H1 (cell line): ENCODE measurements around the gene PDGFRA. TPM values are rescaled to one million over a fixed set of nuclear protein-coding genes. Genes with fewer than 3 reads are reported as not detected.

Source experiments
- CTCF ChIA-PET: fragments of 300-600 bp; sonication (Branson Sonifier 250); formaldehyde crosslinking; loops from one replicate; lab custom pipeline; 2021; ENCODE audit not compliant: partially characterized antibody; lab: Charles Lee
- POLR2A ChIA-PET: fragments of 300-600 bp; sonication (Branson Sonifier 250); formaldehyde crosslinking; loops from one replicate; lab custom pipeline; 2021; ENCODE audit warnings: inconsistent platforms; ENCODE audit not compliant: partially characterized antibody; lab: Charles Lee
- DNase-seq, 2 experiments: peaks; one replicate each; pipeline versions ENCODE4 v3.0.0 to v3.0.0-alpha.2; 2010 to 2022; ENCODE audit warnings: low spot score in 2 of 2, low read depth in 1 of 2, mixed read lengths in 1 of 2
- FAIRE-seq: peaks from 2 replicates; lab custom pipeline; 2011; peaks lifted over from hg19 to GRCh38; lab: Jason Lieb, UNC
- H2AFZ ChIP-seq: 2 replicates; pipeline ENCODE4 v1.8.1; 2012; ENCODE audit warnings: low read length, inconsistent platforms
- H2AK5ac ChIP-seq: 2 replicates; pipeline ENCODE4 v1.6.1; 2013; ENCODE audit warnings: low read depth, low read length
- H2BK120ac ChIP-seq: replicated peaks from 2 replicates; pipeline ENCODE3; 2013; ENCODE audit warnings: low read depth, low read length, inconsistent platforms
- H2BK12ac ChIP-seq: 2 replicates; pipeline ENCODE4 v1.6.1; 2013; ENCODE audit warnings: low read depth, low read length
- H2BK15ac ChIP-seq: 2 replicates; pipeline ENCODE4 v1.6.1; 2013; ENCODE audit warnings: low read length
- H2BK20ac ChIP-seq: 2 replicates; pipeline ENCODE4 v1.6.1; 2013; ENCODE audit warnings: low read length
- H2BK5ac ChIP-seq: 2 replicates; pipeline ENCODE4 v1.6.1; 2013; ENCODE audit warnings: low read depth, low read length
- H3K14ac ChIP-seq: 2 replicates; pipeline ENCODE4 v1.6.1; 2013; ENCODE audit warnings: inconsistent platforms; ENCODE audit not compliant: insufficient read length
- H3K18ac ChIP-seq: 2 replicates; pipeline ENCODE4 v1.6.1; 2013; ENCODE audit warnings: low read length; ENCODE audit errors: extremely low read depth
- H3K23ac ChIP-seq: 2 replicates; pipeline ENCODE4 v1.6.1; 2013; ENCODE audit warnings: inconsistent platforms; ENCODE audit not compliant: insufficient read length
- H3K23me2 ChIP-seq: 2 replicates; pipeline ENCODE4 v1.6.1; 2013; ENCODE audit warnings: low read depth, low read length
- H3K27ac ChIP-seq: 2 replicates; pipeline ENCODE4 v1.6.1; 2011; ENCODE audit warnings: low read depth, low read length, inconsistent platforms
- H3K27me3 ChIP-seq, 4 experiments: replicated peaks in 1 of 4; 1 replicate in 1 of 4; 2 replicates in 3 of 4; pipeline versions ENCODE4 v1.6.1 to v1.8.1; 2011 to 2013; ENCODE audit warnings: low read length in 3 of 4, mild to moderate bottlenecking in 3 of 4, inconsistent platforms in 2 of 4, mixed read lengths in 2 of 4, moderate library complexity in 1 of 4; ENCODE audit not compliant: control insufficient read depth in 3 of 4, insufficient read depth in 3 of 4; ENCODE audit errors: extremely low read depth in 1 of 4
- H3K36me3 ChIP-seq, 4 experiments: 2 replicates each; pipeline versions ENCODE4 v1.6.1 to v1.8.1; 2011 to 2013; ENCODE audit warnings: mild to moderate bottlenecking in 4 of 4, low read length in 3 of 4, moderate library complexity in 2 of 4, control low read depth in 1 of 4, inconsistent platforms in 1 of 4; ENCODE audit not compliant: insufficient read depth in 4 of 4, control insufficient read depth in 2 of 4
- H3K4ac ChIP-seq: replicated peaks from 2 replicates; pipeline ENCODE3; 2013; ENCODE audit warnings: low read length, low read depth, mixed read lengths, inconsistent platforms; ENCODE audit not compliant: insufficient read length
- H3K4me1 ChIP-seq, 4 experiments: replicated peaks in 1 of 4; 1 replicate in 1 of 4; 2 replicates in 3 of 4; pipeline versions ENCODE4 v1.6.1 to v1.8.1; 2011 to 2013; ENCODE audit warnings: low read length in 3 of 4, inconsistent platforms in 2 of 4, mixed read lengths in 1 of 4; ENCODE audit not compliant: insufficient read depth in 4 of 4, control insufficient read depth in 3 of 4
- H3K4me2 ChIP-seq, 2 experiments: 2 replicates each; pipeline versions ENCODE4 v1.6.1 to v1.8.1; 2011 to 2013; ENCODE audit warnings: low read depth in 2 of 2, low read length in 2 of 2, control low read depth in 1 of 2, inconsistent platforms in 1 of 2, mild to moderate bottlenecking in 1 of 2; ENCODE audit not compliant: insufficient read depth in 1 of 2
- H3K4me3 ChIP-seq, 4 experiments: fragments of 200-600, 300-600 bp in 1 of 4; sonication (generic), shearing (Covaris generic), sonication (Bioruptor Twin) in 1 of 4; 2 replicates each; pipeline versions ENCODE4 v1.5.1 to v1.8.1; 2011 to 2016; ENCODE audit warnings: low read length in 4 of 4, low read depth in 3 of 4, control low read depth in 2 of 4, inconsistent platforms in 2 of 4, mild to moderate bottlenecking in 2 of 4, mixed read lengths in 1 of 4, moderate library complexity in 1 of 4; ENCODE audit not compliant: insufficient read depth in 2 of 4; ENCODE audit errors: extremely low read depth in 1 of 4
- H3K56ac ChIP-seq: replicated peaks from 2 replicates; pipeline ENCODE3; 2013; ENCODE audit warnings: low read depth, mild to moderate bottlenecking, mixed read lengths, low read length, inconsistent platforms; ENCODE audit not compliant: insufficient read length
- H3K79me1 ChIP-seq: 2 replicates; pipeline ENCODE4 v1.6.1; 2013; ENCODE audit warnings: low read depth, low read length, control low read depth
- H3K79me2 ChIP-seq, 2 experiments: 2 replicates each; pipeline versions ENCODE4 v1.6.1 to v1.8.1; 2012 to 2013; ENCODE audit warnings: low read length in 2 of 2, mild to moderate bottlenecking in 2 of 2, inconsistent platforms in 1 of 2; ENCODE audit not compliant: insufficient read depth in 2 of 2, control insufficient read depth in 1 of 2
- H3K9ac ChIP-seq, 4 experiments: replicated peaks in 1 of 4; 1 replicate in 1 of 4; 2 replicates in 3 of 4; pipeline versions ENCODE4 v1.6.1 to v1.8.1; 2011 to 2013; ENCODE audit warnings: low read depth in 3 of 4, low read length in 3 of 4, control low read depth in 2 of 4, mild to moderate bottlenecking in 2 of 4, moderate library complexity in 2 of 4, inconsistent platforms in 1 of 4; ENCODE audit errors: extremely low read depth in 1 of 4
- H3K9me3 ChIP-seq, 2 experiments: 2 replicates each; pipeline versions ENCODE4 v1.6.1 to v1.8.1; 2012 to 2013; ENCODE audit warnings: mild to moderate bottlenecking in 2 of 2, moderate library complexity in 2 of 2, control low read depth in 1 of 2, inconsistent platforms in 1 of 2, low read depth in 1 of 2, low read length in 1 of 2, mixed read lengths in 1 of 2; ENCODE audit not compliant: insufficient read depth in 2 of 2
- H4K20me1 ChIP-seq, 2 experiments: replicated peaks in 1 of 2; 2 replicates each; pipeline versions ENCODE3 to v1.8.1; 2011 to 2013; ENCODE audit warnings: inconsistent platforms in 2 of 2, low read length in 2 of 2, mild to moderate bottlenecking in 1 of 2; ENCODE audit not compliant: insufficient read depth in 2 of 2, control insufficient read depth in 1 of 2
- H4K5ac ChIP-seq: 2 replicates; pipeline ENCODE4 v1.6.1; 2013; ENCODE audit warnings: low read length, low read depth, mixed read lengths, inconsistent platforms; ENCODE audit not compliant: insufficient read length
- H4K8ac ChIP-seq: 2 replicates; pipeline ENCODE4 v1.8.0; 2013; ENCODE audit warnings: mild to moderate bottlenecking, moderate library complexity, low read length, inconsistent platforms; ENCODE audit not compliant: insufficient read depth; ENCODE audit errors: extremely low read depth
- H4K91ac ChIP-seq: replicated peaks from 2 replicates; pipeline ENCODE3; 2013; ENCODE audit warnings: low read length, mixed read lengths, inconsistent platforms; ENCODE audit not compliant: insufficient read length
- CREB1 ChIP-seq: IDR thresholded peaks from 2 replicates; pipeline ENCODE4 v1.6.1; 2012; ENCODE audit warnings: inconsistent platforms
- CTCF ChIP-seq, 3 experiments: IDR thresholded peaks; 1 replicate in 2 of 3; 2 replicates in 1 of 3; pipeline versions ENCODE4 v1.5.1 to v1.6.1; 2011; ENCODE audit warnings: low read length in 3 of 3, mild to moderate bottlenecking in 3 of 3, inconsistent platforms in 2 of 3, low read depth in 1 of 3, moderate library complexity in 1 of 3; ENCODE audit not compliant: insufficient read depth in 1 of 3; ENCODE audit errors: control extremely low read depth in 1 of 3
- RAD21 ChIP-seq, 2 experiments: IDR thresholded peaks in 1 of 2; conservative IDR thresholded peaks in 1 of 2; 2 replicates each; pipeline ENCODE4 v1.6.1; 2011; ENCODE audit warnings: low read depth in 2 of 2, low read length in 2 of 2, improper control_type of control experiment in 1 of 2, inconsistent platforms in 1 of 2, mild to moderate bottlenecking in 1 of 2, moderate library complexity in 1 of 2
- RNF2 ChIP-seq: fragments of 200-900, 300-1000 bp; sonication (generic); IDR thresholded peaks from 2 replicates; pipeline ENCODE4 v1.7.1; 2016; ENCODE audit warnings: borderline replicate concordance, low read depth, mild to moderate bottlenecking, antibody characterized with exemption, low read length; ENCODE audit not compliant: poor library complexity, severe bottlenecking; ENCODE audit errors: missing control alignments
- SP4 ChIP-seq: IDR thresholded peaks from 2 replicates; pipeline ENCODE4 v1.6.1; 2012; ENCODE audit warnings: low read length, inconsistent platforms
- SUZ12 ChIP-seq: fragments of 200-600 bp; sonication (generic); IDR thresholded peaks from 2 replicates; pipeline ENCODE4 v1.6.1; 2012; ENCODE audit warnings: mild to moderate bottlenecking, inconsistent platforms, low read length, moderate library complexity, mixed read lengths
- YY1 ChIP-seq: IDR thresholded peaks from 2 replicates; pipeline ENCODE4 v1.6.1; 2011; ENCODE audit warnings: low read depth, mild to moderate bottlenecking, low read length
- ZNF274 ChIP-seq: IDR thresholded peaks from 2 replicates; pipeline ENCODE4 v1.7.0; 2012; ENCODE audit warnings: low read length, borderline replicate concordance; ENCODE audit errors: extremely low read depth
- WGBS, 2 experiments: shearing (Covaris generic) in 1 of 2; methylation state at CpG; one replicate each; pipeline versions ENCODE4 v1.1.6 to v1.1.7; 2013 to 2015; ENCODE audit warnings: low lambda C conversion rate in 2 of 2, mixed read lengths in 2 of 2, inconsistent platforms in 1 of 2, low coverage in 1 of 2, missing lambda C conversion rate in 1 of 2; ENCODE audit not compliant: insufficient replicate concordance in 2 of 2, insufficient coverage in 1 of 2, insufficient read length in 1 of 2; ENCODE audit errors: extremely low coverage in 1 of 2, missing lambda C conversion rate in 1 of 2; 5-methylcytosine and 5-hydroxymethylcytosine counted together
- polyA plus RNA-seq, 7 experiments: library from polyadenylated mRNA; depleted of rRNA in 3 of 7; stranded (reverse) in 5 of 7; unstranded in 2 of 7; fragments of >200 nt in 5 of 7; fragments of 200-250 nt in 2 of 7; gene quantifications; 1 replicate in 5 of 7; 2 replicates in 1 of 7; 4 replicates in 1 of 7; pipeline versions ENCODE4 v1.2.1 to v1.2.3, GENCODE V29; 2011 to 2013; ENCODE audit warnings: missing spikeins in 2 of 7, mixed read lengths in 2 of 7
- total RNA-seq: library from RNA; stranded (reverse); fragmentation: NEBNext Ultra II Directional; extraction: Animal tissue kit (Norgen Biotek cat#: 25700); gene quantifications from 2 replicates; pipeline ENCODE4 v1.2.1, GENCODE V29; 2021
- TF ChIP-seq, protein P1 (sequence below): IDR thresholded peaks from 2 replicates; pipeline ENCODE4 v1.6.1; 2012; ENCODE audit warnings: inconsistent platforms

Gene PDGFRA
- total and polyA plus RNA-seq, 2 of the 8 experiments (the other 6 are each of a cell fraction or from before 2014, with no cell fraction given), result 1.4 to 3.4 TPM

- no peak overlapping the region for H3K56ac ChIP-seq
- H3K9me3 ChIP-seq, result peaks cover 0 to 16% of the 10 kb centered on the region in 2 experiments; a peak in 3 of 4 replicates
- no peak overlapping the region for H3K27ac ChIP-seq
- H2AK5ac ChIP-seq, result no peak overlapping the region
- no peak overlapping the region for H3K9ac ChIP-seq
- no peak overlapping the region for H3K18ac ChIP-seq
- ChIA-PET CTCF (interaction anchor here (0.6 to 4.4 kb wide), 16 partner anchors 10 to 517 kb away, joined by 3 to 37 read pairs (median 3); no protein-coding TSS in a partner anchor), POLR2A (no interaction called here)
- 43% methylated on average over 10 of the region's 10 CpGs; no CpG with 5 or more reads in 1 of the 2 experiments for WGBS, 2 experiments
- no peak overlapping the region for H2BK12ac ChIP-seq
- no peaks in the 10 kb centered on the region for H3K79me2 ChIP-seq
- H4K5ac ChIP-seq, result no peak overlapping the region
- no peak overlapping the region for H3K4ac ChIP-seq
- H3K14ac ChIP-seq, result no peak overlapping the region
- no peak overlapping the region for H4K8ac ChIP-seq
- no peak overlapping the region for H2BK20ac ChIP-seq
- H3K4me3 ChIP-seq, result no peak overlapping the region
- H3K4me1 ChIP-seq, result peaks cover 0 to 4% (median 0%) of the 10 kb centered on the region in 4 experiments; a peak in 3 of 7 replicates
- H2AFZ ChIP-seq, result 0 out of 2 replicates have a peak overlapping the region, but pooled peaks have one; percentile 18
- no peak overlapping the region for H2BK15ac ChIP-seq
- no peak overlapping the region for H2BK120ac ChIP-seq
- no peaks in the 10 kb centered on the region for H3K23me2 ChIP-seq
- H4K20me1 ChIP-seq, result no peaks in the 10 kb centered on the region
- no peaks in the 10 kb centered on the region for H3K27me3 ChIP-seq
- no peaks in the 10 kb centered on the region for H3K79me1 ChIP-seq
- no peak overlapping the region for H4K91ac ChIP-seq
- H3K36me3 ChIP-seq, result no peaks in the 10 kb centered on the region
- peak; percentile 94 for FAIRE-seq
- no peak overlapping the region for H3K23ac ChIP-seq
- no peak overlapping the region for H2BK5ac ChIP-seq
- no peak overlapping the region for H3K4me2 ChIP-seq
- DNase-seq, result peak; percentile 61 to 80
- no peak for TF ChIP-seq ZNF274
- TF ChIP-seq CTCF (IDR thresholded peaks at IDR 0.05; ENCODE audit: control extremely low read depth in 1 of 3, insufficient read depth in 1 of 3, low read depth in 1 of 3, low read length in 3 of 3), result peak; percentile 60 to 91 (median 88)
- no peak for TF ChIP-seq SUZ12
- TF ChIP-seq, protein P1, sequence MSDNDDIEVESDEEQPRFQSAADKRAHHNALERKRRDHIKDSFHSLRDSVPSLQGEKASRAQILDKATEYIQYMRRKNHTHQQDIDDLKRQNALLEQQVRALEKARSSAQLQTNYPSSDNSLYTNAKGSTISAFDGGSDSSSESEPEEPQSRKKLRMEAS, result peak; percentile 48; the same call in 1 of the 2 replicates
- TF ChIP-seq YY1, result no peak
- TF ChIP-seq CREB1, result no peak
- peak; percentile 97 to 98 for TF ChIP-seq RAD21 (IDR thresholded peaks at IDR 0.05 in 1 of 2, conservative IDR thresholded peaks at IDR 0.05 in 1 of 2; ENCODE audit: low read depth in 2 of 2, low read length in 2 of 2)
- TF ChIP-seq SP4, result no peak
- no peak for TF ChIP-seq RNF2
These were observed 93.8 kb downstream of the PDGFRA start for GRCh38 chr4:54322818-54323417.
